Heart left ventricle (tissue), 13 donors: Measurements from ENCODE around the gene CNDP2.

Source experiments
- POLR2A ChIP-seq, 2 donors: fragments of 450-650 bp; IDR thresholded peaks; one replicate each; pipeline ENCODE4 v1.6.1; 2017; ENCODE audit warnings: antibody characterized with exemption in 2 of 2, mild to moderate bottlenecking in 2 of 2, moderate library complexity in 2 of 2
- TF ChIP-seq, protein P1 (sequence below), 12 donors: fragments of 200-600 bp; sonication (generic) in 4 of 12; IDR thresholded peaks; one replicate each; pipeline versions ENCODE4 v1.5.0 to v1.8.0; 2018 to 2022; ENCODE audit warnings: antibody characterized with exemption in 12 of 12, mild to moderate bottlenecking in 5 of 12
- donor health status: ischemic (EF 13 %, LVEDD 7.1; RV severe dilation, severe dysfunction).
- donor health status: DM: no; HTN: yes; CAD: no.
- donor health status: DM: no; HTN: no; CAD: no.
- donor health status: ischemic (EF 25% LVEDD 6.9; RV normal size, moderate dysfunction).
- donor health status: ischemic (EF 25% LVEDD 5.7; RV mildly dilated, moderate dysfunction).
- donor health status: ischemic (EF 35%, LVEDD 5.7; RV mildly dilated, moderate dysfunction).
- donor health status: nonischemic (EF 11% LVEDD 7.7; RV severe dilation, severe dysfunction).
- donor health status: DM: yes; HTN: yes; CAD: no.
- donor health status: PGD.
- donor health status: ischemic (EF 29% LVEDD 5.4; RV normal size, mild dysfunction).
- donor health status: nonischemic (EF 23%, LVEDD 6.1; RV moderate dilation, normal function).

- TF ChIP-seq, protein P1, sequence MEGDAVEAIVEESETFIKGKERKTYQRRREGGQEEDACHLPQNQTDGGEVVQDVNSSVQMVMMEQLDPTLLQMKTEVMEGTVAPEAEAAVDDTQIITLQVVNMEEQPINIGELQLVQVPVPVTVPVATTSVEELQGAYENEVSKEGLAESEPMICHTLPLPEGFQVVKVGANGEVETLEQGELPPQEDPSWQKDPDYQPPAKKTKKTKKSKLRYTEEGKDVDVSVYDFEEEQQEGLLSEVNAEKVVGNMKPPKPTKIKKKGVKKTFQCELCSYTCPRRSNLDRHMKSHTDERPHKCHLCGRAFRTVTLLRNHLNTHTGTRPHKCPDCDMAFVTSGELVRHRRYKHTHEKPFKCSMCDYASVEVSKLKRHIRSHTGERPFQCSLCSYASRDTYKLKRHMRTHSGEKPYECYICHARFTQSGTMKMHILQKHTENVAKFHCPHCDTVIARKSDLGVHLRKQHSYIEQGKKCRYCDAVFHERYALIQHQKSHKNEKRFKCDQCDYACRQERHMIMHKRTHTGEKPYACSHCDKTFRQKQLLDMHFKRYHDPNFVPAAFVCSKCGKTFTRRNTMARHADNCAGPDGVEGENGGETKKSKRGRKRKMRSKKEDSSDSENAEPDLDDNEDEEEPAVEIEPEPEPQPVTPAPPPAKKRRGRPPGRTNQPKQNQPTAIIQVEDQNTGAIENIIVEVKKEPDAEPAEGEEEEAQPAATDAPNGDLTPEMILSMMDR (IDR thresholded peaks at IDR 0.05): no peak
- no peak for TF ChIP-seq POLR2A (IDR thresholded peaks at IDR 0.05)
These were observed 4.2 kb downstream of the CNDP2 start for GRCh38 chr18:74500372-74500771.
